Ecto neural progenitor cell (in vitro differentiated cells): ENCODE results near the gene PIGR.
A peak's percentile ranks its signal among the peaks of the same experiment; 100 is the strongest.

ENCODE experiments used
- DNase-seq: peaks from one replicate; pipeline ENCODE4 v3.0.0-alpha.2; 2018; ENCODE audit warnings: low spot score

The PIGR gene

GRCh38 chr1:206909883-206910318 is 36.4 kb downstream of the PIGR start:
- DNase-seq, result no peak

GRCh38 chr1:206909161-206909882 is 36.9 kb downstream of the PIGR start:
- peak; percentile 69 for DNase-seq

GRCh38 chr1:206908038-206908437 is 38.2 kb downstream of the PIGR start:
- DNase-seq, result no peak

DNA sequence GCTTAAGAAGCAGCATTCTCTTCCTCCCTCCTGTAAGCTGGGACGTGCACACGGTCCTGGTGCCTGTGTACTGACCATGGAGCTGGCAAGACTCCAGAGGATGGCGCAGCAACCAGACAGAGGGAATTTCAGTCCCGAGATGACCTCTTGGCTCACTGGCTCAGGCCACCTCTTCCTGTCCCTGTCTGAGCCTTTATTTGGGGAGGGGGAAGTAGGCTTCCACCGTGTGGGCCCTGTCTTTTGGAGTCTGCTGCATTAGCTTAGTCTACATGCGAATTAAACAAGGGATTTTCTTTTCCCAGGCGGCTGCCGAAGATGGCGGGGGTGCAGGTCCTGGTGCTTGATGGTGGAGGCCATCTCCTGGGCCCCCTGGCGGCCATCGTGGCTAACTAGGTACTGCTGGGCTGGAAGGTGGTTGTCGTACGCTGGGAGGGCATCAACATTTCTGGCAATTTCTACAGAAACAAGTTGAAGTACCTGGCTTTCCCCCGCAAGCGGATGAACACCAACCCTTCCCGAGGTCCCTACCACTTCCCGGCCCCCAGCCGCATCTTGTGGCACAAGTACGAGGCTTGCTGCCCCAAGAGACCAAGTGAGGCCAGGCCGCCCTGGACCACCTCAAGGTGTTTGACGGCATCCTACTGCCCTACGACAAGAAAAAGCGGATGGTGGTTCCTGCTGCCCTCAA is 38.8 kb downstream of the PIGR start:
- peak; percentile 59 for DNase-seq

GRCh38 chr1:206905295-206906164 is 40.7 kb downstream of the PIGR start:
- no peak for DNase-seq

DNA sequence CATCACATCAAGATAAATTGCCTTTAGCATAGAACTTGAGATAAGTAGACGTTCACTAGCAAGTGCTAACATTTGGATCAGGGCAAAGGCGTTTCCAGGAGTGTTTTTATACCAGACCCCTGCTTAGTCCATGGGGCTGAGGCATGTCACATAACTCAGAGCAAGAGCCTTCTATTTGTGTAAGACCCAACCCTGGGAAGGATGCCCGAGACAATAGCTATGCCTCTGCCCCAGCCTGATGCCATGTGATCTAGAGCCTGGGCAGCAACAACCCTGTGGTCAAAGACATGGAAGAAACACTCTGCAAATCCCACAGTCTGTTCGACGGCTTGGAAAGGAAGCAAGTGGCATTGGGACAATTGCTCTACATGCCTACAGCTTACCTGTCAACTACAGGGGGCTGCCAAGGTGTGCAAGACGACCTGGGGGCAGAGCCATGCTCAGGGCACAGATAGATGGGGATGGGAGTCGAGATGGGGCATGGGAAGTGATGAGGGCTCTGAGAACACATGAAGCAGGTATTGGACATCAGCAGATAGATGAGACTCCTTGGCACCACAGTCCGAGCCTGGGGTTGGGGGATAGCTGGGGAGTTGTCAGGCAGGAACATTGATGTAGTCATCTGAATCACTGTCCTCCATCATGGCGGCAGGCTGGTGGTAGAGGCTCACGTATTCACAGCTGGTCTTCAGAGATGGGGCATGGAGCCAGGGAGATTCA is 41.7 kb downstream of the PIGR start:
- DNase-seq, result no peak

DNA sequence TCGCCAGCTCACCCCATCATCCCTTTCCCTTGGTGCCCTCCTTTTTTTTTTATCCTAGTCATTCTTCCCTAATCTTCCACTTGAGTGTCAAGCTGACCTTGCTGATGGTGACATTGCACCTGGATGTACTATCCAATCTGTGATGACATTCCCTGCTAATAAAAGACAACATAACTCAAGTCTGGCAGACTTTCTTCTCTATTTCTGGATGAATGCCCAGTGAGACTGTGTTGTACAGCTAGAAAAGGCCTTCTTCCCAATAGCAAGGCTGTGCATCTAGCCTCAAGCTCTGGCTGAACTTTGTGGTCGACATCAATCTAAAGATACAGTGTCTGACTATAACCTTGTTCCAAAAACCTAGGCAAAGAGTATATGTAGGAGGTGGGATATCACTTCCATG is 42.6 kb downstream of the PIGR start:
- DNase-seq, result no peak

- DNase-seq, result no peak
Measured at GRCh38 chr1:206902702-206903101, 43.6 kb downstream of the PIGR start.

DNA sequence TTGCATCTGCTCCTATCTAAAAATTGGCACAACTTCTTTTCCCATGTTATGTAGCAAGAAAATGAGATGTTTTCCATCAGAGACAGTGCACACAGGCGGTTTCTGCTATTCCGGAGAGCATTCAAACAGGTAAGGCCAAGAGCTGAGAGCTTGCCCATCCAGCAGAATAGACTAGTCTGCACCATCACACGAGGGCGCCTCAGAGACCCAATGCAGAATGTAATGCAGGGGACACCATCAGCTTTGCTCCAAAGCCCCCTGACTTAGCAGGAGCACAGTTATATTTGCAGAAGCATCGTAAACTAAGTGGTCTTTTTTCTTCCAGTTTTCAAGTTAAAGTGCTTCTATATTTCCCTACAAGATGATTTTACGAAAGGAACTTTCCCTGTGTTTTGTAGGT is 44.3 kb downstream of the PIGR start:
- DNase-seq, result no peak

- no peak for DNase-seq
Measured at GRCh38 chr1:206900149-206900548, 46.1 kb downstream of the PIGR start.

DNA sequence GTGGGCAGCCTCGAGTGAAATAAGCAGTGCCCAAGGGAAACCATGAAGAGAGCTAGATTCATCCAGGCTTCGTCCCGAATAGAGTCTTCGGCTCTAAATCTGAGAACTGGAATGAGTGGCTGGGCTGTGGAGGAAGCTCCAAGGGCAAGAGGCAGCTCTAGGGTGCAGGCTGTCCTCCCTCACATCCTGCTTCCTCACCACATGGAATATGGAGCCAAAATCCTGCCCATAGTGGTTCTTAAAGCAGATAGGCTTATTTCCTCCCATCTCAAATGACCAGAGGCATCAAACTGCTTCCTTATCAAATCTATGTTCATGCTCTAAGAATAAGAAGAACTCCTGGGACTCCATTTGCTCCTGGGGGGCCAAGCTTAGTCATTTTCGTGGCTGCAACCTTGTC is 46.5 kb downstream of the PIGR start:
- DNase-seq, result no peak

GRCh38 chr1:206898915-206899431 is 47.3 kb downstream of the PIGR start:
- no peak for DNase-seq

GRCh38 chr1:206898089-206898914 is 48.0 kb downstream of the PIGR start:
- no peak for DNase-seq

- no peak for DNase-seq
Measured at GRCh38 chr1:206897175-206897574, 49.1 kb downstream of the PIGR start, which contains the start of gene IL24. Gene IL24 (plus strand): TSS chr1:206897443. CDS start chr1:206897833, 390 bp downstream.

GRCh38 chr1:206896261-206896660 is 50.0 kb downstream of the PIGR start:
- DNase-seq, result no peak

GRCh38 chr1:206895837-206896242 is 50.4 kb downstream of the PIGR start:
- no peak for DNase-seq

- DNase-seq, result no peak
Measured at GRCh38 chr1:206895325-206895724, 50.9 kb downstream of the PIGR start.

- no peak for DNase-seq
Measured at GRCh38 chr1:206893380-206893779, 52.9 kb downstream of the PIGR start.

DNA sequence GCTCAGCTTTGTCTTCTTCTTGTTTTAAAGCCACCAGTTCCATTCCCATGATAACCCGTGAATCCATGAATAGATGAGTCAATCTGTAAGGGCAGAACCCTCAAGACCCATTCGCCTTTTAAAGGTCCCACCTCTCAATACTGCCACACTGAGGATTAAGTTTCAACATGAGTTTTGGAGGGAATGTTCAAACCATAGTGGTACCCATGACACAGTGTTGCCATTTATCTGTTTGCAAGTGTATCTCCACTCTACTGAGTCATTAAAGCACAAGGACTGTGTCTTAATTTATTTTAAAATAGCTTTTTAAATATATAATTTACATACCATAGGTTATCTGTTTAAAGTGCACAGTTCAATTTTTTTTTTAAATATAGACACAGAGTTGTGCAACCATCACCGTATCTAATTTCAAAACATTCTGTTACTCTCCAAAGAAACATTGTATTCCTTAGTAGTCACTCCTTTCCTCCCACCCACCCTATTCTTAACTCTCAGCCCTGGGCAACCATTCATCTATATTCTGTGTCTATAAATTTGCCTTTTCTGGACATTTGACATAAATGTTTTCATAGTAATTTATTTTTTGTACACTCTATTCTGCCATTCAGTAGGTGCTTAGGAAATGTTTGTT is 53.8 kb downstream of the PIGR start:
- no peak for DNase-seq

DNA sequence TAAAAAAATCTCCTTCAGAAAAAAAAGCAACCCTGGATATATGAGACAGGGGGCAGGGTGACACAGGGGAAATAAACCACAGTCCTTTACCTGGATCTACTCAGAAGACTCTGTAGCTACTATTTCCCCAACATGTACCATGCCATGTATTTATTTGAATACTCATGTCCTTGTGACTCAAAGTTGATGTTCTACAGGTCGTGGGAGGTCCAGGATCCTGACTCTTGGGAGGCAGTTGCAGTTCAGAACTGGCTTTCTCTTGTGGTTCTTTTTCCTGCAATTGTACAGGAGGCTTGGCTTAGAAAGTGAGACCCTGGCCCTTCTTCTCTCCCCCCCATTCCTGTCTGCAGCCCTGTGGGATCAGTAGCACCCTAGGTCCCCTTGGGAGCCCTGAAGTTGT is 54.9 kb downstream of the PIGR start:
- DNase-seq, result no peak
